GM12878 (cell line): ENCODE data around the gene TXNRD1. TPM values are rescaled to one million over a fixed set of nuclear protein-coding genes. Genes with fewer than 3 reads are reported as not detected.

Source experiments
- ATAC-seq: fragments of 200-7000 bp; cut with Tn5 transposase; 3 replicates; pipeline ENCODE4 v1.9.1; 2020; ENCODE audit warnings: mild to moderate bottlenecking, moderate library complexity
- BruUV-seq: library from RNA; stranded (reverse); fragments of 400-500 nt; replicated peaks from 2 replicates; lab custom pipeline; 2021; lab: Mats Ljungman, UMichigan
- CTCF ChIA-PET: fragments of 300-600 bp; sonication (Branson Sonifier 250); formaldehyde crosslinking; extraction: SDS; loops from one replicate; lab custom pipeline; 2021; ENCODE audit warnings: inconsistent platforms; lab: Yijun Ruan, JAX
- POLR2A ChIA-PET: fragments of 350-600 bp; formaldehyde crosslinking; extraction: SDS; loops from one replicate; lab custom pipeline; 2021; ENCODE audit warnings: inconsistent platforms; lab: Charles Lee
- RAD21 ChIA-PET: fragments of 300-600 bp; sonication (Branson Sonifier 250); formaldehyde crosslinking; loops from one replicate; lab custom pipeline; 2023; ENCODE audit warnings: antibody characterized with exemption; ENCODE audit not compliant: unreplicated experiment; lab: Charles Lee
- SMC1A ChIA-PET: fragments of 300-600 bp; sonication (Branson Sonifier 250); formaldehyde crosslinking; loops from one replicate; lab custom pipeline; 2023; ENCODE audit not compliant: unreplicated experiment, uncharacterized antibody; lab: Charles Lee
- DNase-seq: peaks from one replicate; pipeline ENCODE4 v3.0.0-alpha.2; 2011; ENCODE audit warnings: low read depth, low spot score
- FAIRE-seq: peaks from 3 replicates; lab custom pipeline; 2011; peaks lifted over from hg19 to GRCh38; lab: Jason Lieb, UNC
- H2AFZ ChIP-seq: 2 replicates; pipeline ENCODE4 v1.6.0; 2011; ENCODE audit warnings: low read depth, low read length, control low read depth; ENCODE audit not compliant: control insufficient read depth
- H3K27ac ChIP-seq: 2 replicates; pipeline ENCODE4 v1.5.1; 2011; ENCODE audit warnings: control low read depth; ENCODE audit not compliant: control insufficient read depth, insufficient read depth
- H3K27me3 ChIP-seq, 2 experiments: replicated peaks in 1 of 2; 2 replicates each; pipeline versions ENCODE4 v1.6.0 to v1.6.1; 2011; ENCODE audit warnings: low read length in 1 of 2; ENCODE audit not compliant: control insufficient read depth in 2 of 2, insufficient read depth in 2 of 2
- H3K36me3 ChIP-seq, 2 experiments: 2 replicates each; pipeline ENCODE4 v1.5.1; 2011; ENCODE audit warnings: low read length in 1 of 2; ENCODE audit not compliant: control insufficient read depth in 2 of 2, insufficient read depth in 2 of 2
- H3K4me1 ChIP-seq: 2 replicates; pipeline ENCODE4 v1.6.1; 2011; ENCODE audit warnings: mild to moderate bottlenecking, low read length, moderate library complexity, mixed read lengths; ENCODE audit not compliant: control insufficient read depth, insufficient read depth
- H3K4me2 ChIP-seq: 2 replicates; pipeline ENCODE4 v1.6.0; 2011; ENCODE audit warnings: control low read depth; ENCODE audit not compliant: control insufficient read depth, insufficient read depth
- H3K4me3 ChIP-seq: fragments of 200-600 bp; sonication (generic); 2 replicates; pipeline ENCODE4 v1.5.1; 2016
- H3K79me2 ChIP-seq: 2 replicates; pipeline ENCODE4 v1.6.0; 2011; ENCODE audit warnings: low read length; ENCODE audit not compliant: control insufficient read depth, insufficient read depth
- H3K9ac ChIP-seq: 2 replicates; pipeline ENCODE4 v1.8.0; 2011; ENCODE audit warnings: low read length, control low read depth, mixed read lengths; ENCODE audit not compliant: control insufficient read depth, insufficient read depth
- H3K9me3 ChIP-seq: replicated peaks from 3 replicates; pipeline ENCODE4 v1.5.1; 2011; ENCODE audit warnings: mild to moderate bottlenecking, low read length; ENCODE audit not compliant: control insufficient read depth, insufficient read depth
- H4K20me1 ChIP-seq: 2 replicates; pipeline ENCODE4 v1.6.0; 2011; ENCODE audit not compliant: control insufficient read depth, insufficient read depth
- ATF7 ChIP-seq: fragments of 450-650 bp; IDR thresholded peaks from 2 replicates; pipeline ENCODE4 v1.6.1; 2016; ENCODE audit warnings: low read depth, mild to moderate bottlenecking
- BRCA1 ChIP-seq: IDR thresholded peaks from 2 replicates; pipeline ENCODE4 v1.6.1; 2011; ENCODE audit warnings: low read depth, low read length, improper control_type of control experiment
- CEBPB ChIP-seq, 2 experiments: fragments of 150-350 bp in 1 of 2; IDR thresholded peaks; 2 replicates each; pipeline ENCODE4 v1.6.1; 2012 to 2014; ENCODE audit warnings: low read depth in 2 of 2, low read length in 2 of 2, borderline replicate concordance in 1 of 2, inconsistent platforms in 1 of 2
- NR2C2 ChIP-seq: IDR thresholded peaks from 2 replicates; pipeline ENCODE4 v1.6.1; 2011; ENCODE audit warnings: borderline replicate concordance, low read depth; ENCODE audit not compliant: control insufficient read depth, insufficient read length
- NRF1 ChIP-seq: conservative IDR thresholded peaks from 2 replicates; pipeline ENCODE4 v1.6.1; 2011; ENCODE audit warnings: mild to moderate bottlenecking, low read depth, low read length, improper control_type of control experiment
- SMC3 ChIP-seq: IDR thresholded peaks from 2 replicates; pipeline ENCODE4 v1.6.1; 2011; ENCODE audit warnings: low read length, improper control_type of control experiment, borderline replicate concordance
- SPI1 ChIP-seq: IDR thresholded peaks from 2 replicates; pipeline ENCODE4 v1.6.1; 2011; ENCODE audit warnings: low read depth, mild to moderate bottlenecking, low read length, moderate library complexity, borderline replicate concordance; ENCODE audit not compliant: insufficient read depth
- WRNIP1 ChIP-seq: IDR thresholded peaks from 2 replicates; pipeline ENCODE4 v1.6.1; 2011; ENCODE audit warnings: low read depth, low read length, improper control_type of control experiment, borderline replicate concordance
- WGBS: methylation state at CpG from one replicate; pipeline ENCODE4 v1.1.6; 2016; ENCODE audit warnings: low lambda C conversion rate; ENCODE audit not compliant: insufficient replicate concordance, insufficient coverage; ENCODE audit errors: missing lambda C conversion rate; 5-methylcytosine and 5-hydroxymethylcytosine counted together
- in situ Hi-C: fragments of 300-500 bp; cut with MboI; formaldehyde crosslinking; loops from 9 replicates; pipeline ENCODE4 v1.14.3; 2018; ENCODE audit warnings: mixed read lengths
- intact Hi-C: fragments of 100-400 bp; cut with micrococcal nuclease; formaldehyde crosslinking; loops from one replicate; pipeline ENCODE4 v1.14.2; 2022; ENCODE audit not compliant: unreplicated experiment
- polyA plus RNA-seq, 11 experiments: library from polyadenylated mRNA; depleted of rRNA in 4 of 11; unstranded in 6 of 11; stranded (reverse) in 5 of 11; fragments of >200 nt; fragmentation: Nextera tagmentation in 4 of 11; fragmentation: Illumina TruSeq in 1 of 11; extraction: Ambion mirVana in 4 of 11; extraction: Trizol in 1 of 11; gene quantifications; 1 replicate in 1 of 11; 2 replicates in 10 of 11; pipeline versions ENCODE4 v1.2.1 to v1.2.3, GENCODE V29; 2011 to 2016; ENCODE audit warnings: inconsistent platforms in 2 of 11, missing spikeins in 2 of 11, low read depth in 1 of 11
- total RNA-seq, 4 experiments: library from RNA; depleted of rRNA in 3 of 4; stranded (reverse); fragments of >200 nt in 3 of 4; fragmentation: Illumina TruSeq in 1 of 4; extraction: Trizol in 1 of 4; gene quantifications; 2 replicates each; pipeline versions ENCODE4 v1.2.1 to v1.2.3, GENCODE V29; 2013 to 2021
- TF ChIP-seq, protein P1 (sequence below): fragments of 450-650 bp; IDR thresholded peaks from 2 replicates; pipeline ENCODE4 v1.6.1; 2017; ENCODE audit warnings: mild to moderate bottlenecking, low read depth, inconsistent platforms; ENCODE audit not compliant: poor library complexity, severe bottlenecking
- TF ChIP-seq, protein P2 (sequence below): IDR thresholded peaks from 2 replicates; pipeline ENCODE4 v1.6.1; 2012; ENCODE audit warnings: low read depth, low read length, improper control_type of control experiment

Gene TXNRD1
- total and polyA plus RNA-seq, 10 of the 15 experiments (the other 5 are each of a cell fraction or from before 2014, with no cell fraction given): 52.6 to 84.6 (median 67.8) TPM

DNA sequence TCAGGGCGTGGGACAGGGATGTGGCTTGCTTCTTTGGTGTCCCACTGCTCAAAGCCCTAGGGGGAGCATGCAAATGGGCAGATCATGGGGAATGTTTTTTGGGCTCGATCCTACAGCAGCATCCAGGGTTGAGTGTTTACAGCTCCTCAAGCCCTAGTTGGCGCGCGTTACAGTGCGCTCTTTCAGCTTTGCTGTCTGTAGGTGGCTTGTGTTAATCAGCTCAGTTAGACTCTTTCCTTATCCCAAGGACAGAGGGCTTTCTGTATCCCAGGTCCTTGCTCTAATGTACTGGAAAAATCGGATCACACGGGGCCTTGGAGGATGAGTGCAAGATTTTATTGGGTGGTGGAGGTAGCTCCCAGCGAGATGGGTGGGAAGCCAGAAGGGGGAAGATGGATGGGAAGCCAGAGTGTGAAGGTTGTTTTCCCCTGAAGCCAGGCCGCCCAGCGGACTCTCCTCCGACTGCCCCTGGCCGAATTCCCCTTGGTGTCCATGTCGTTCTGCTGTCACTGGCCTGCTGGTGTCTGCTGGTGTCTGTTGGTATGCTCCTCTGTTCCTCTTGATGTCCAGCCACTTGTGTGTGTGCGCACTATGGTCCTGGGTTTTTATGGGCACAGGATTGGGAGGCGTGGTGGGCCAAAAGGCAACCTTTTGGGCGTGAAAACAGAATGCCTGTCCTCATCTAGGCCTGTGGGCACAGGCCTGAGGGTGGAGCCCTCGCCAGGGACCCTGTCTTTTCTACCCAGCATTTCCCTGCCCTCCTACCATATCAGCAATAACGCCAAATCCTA, 10.7 kb upstream of the TXNRD1 start:
- no TSS peak for BruUV-seq
- Histone ChIP-seq H3K27ac (no peak overlapping the region), H3K79me2 (no peaks in the 10 kb centered on the region), H3K27me3 (no peaks in the 10 kb centered on the region), H3K4me1 (no peaks in the 10 kb centered on the region), H3K9ac (no peak overlapping the region), H3K36me3 (no peaks in the 10 kb centered on the region), H3K9me3 (peaks cover 2% of the 10 kb centered on the region; the same call in 2 of the 3 replicates), H3K4me2 (no peak overlapping the region)
- in situ Hi-C loops (loop anchor here (5.0 kb wide), 2 partner anchors 157 to 857 kb away; no protein-coding TSS in a partner anchor), intact Hi-C loops (loop anchor here (5.0 kb wide), 1 partner anchor 847 kb away; no protein-coding TSS in a partner anchor)
- no peak for DNase-seq
- SMC1A ChIA-PET: interaction anchor here (1.4 kb wide), 1 partner anchor 155 kb away, joined by 4 read pairs; no protein-coding TSS in a partner anchor
- CTCF ChIA-PET: interaction anchor here (1.6 to 2.2 kb wide), 2 partner anchors 11 to 154 kb away, joined by 6 to 7 read pairs; no protein-coding TSS in a partner anchor
- POLR2A ChIA-PET: interaction anchor here (0.5 kb wide), 1 partner anchor 123 kb away, joined by 3 read pairs; no protein-coding TSS in a partner anchor
- RAD21 ChIA-PET: interaction anchor here (0.7 kb wide), 1 partner anchor 154 kb away, joined by 3 read pairs; no protein-coding TSS in a partner anchor
- TF ChIP-seq BRCA1: no peak
- TF ChIP-seq CEBPB (IDR thresholded peaks at IDR 0.05; ENCODE audit: borderline replicate concordance in 1 of 2, low read depth in 2 of 2, low read length in 2 of 2): no peak
- TF ChIP-seq WRNIP1: no peak
- no peak for TF ChIP-seq ATF7
- TF ChIP-seq, protein P1, sequence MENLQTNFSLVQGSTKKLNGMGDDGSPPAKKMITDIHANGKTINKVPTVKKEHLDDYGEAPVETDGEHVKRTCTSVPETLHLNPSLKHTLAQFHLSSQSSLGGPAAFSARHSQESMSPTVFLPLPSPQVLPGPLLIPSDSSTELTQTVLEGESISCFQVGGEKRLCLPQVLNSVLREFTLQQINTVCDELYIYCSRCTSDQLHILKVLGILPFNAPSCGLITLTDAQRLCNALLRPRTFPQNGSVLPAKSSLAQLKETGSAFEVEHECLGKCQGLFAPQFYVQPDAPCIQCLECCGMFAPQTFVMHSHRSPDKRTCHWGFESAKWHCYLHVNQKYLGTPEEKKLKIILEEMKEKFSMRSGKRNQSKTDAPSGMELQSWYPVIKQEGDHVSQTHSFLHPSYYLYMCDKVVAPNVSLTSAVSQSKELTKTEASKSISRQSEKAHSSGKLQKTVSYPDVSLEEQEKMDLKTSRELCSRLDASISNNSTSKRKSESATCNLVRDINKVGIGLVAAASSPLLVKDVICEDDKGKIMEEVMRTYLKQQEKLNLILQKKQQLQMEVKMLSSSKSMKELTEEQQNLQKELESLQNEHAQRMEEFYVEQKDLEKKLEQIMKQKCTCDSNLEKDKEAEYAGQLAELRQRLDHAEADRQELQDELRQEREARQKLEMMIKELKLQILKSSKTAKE: no peak
- no peak for TF ChIP-seq NR2C2
- no peak for TF ChIP-seq SPI1
- no peak for TF ChIP-seq NRF1
- TF ChIP-seq, protein P2, sequence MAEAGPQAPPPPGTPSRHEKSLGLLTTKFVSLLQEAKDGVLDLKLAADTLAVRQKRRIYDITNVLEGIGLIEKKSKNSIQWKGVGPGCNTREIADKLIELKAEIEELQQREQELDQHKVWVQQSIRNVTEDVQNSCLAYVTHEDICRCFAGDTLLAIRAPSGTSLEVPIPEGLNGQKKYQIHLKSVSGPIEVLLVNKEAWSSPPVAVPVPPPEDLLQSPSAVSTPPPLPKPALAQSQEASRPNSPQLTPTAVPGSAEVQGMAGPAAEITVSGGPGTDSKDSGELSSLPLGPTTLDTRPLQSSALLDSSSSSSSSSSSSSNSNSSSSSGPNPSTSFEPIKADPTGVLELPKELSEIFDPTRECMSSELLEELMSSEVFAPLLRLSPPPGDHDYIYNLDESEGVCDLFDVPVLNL: no peak
- TF ChIP-seq SMC3: no peak
- TF ChIP-seq, all 136 proteins: peak for 0
- WGBS: 45% methylated on average over 18 of the region's 19 CpGs
- H2AFZ ChIP-seq: no peak overlapping the region
- no peak for ATAC-seq
- H3K4me3 ChIP-seq: no peak overlapping the region
- FAIRE-seq: no peak
- no peaks in the 10 kb centered on the region for H4K20me1 ChIP-seq
